H9 (cell line): ENCODE data around the gene TMTC2. TPM values are rescaled to one million over a fixed set of nuclear protein-coding genes. Genes with fewer than 3 reads are reported as not detected.
A peak's percentile ranks its signal among the peaks of the same experiment; 100 is the strongest.

Experiments used
- DNase-seq: peaks from one replicate; pipeline ENCODE4 v3.0.0-alpha.2; 2017
- H2AFZ ChIP-seq: one replicate; pipeline ENCODE4 v1.6.1; 2013; ENCODE audit warnings: mild to moderate bottlenecking, low read length, control low read depth, moderate library complexity
- H2AK5ac ChIP-seq: 2 replicates; pipeline ENCODE4 v1.6.1; 2013; ENCODE audit warnings: low read length, control low read depth, mixed read lengths; ENCODE audit not compliant: insufficient read length
- H2BK120ac ChIP-seq: one replicate; pipeline ENCODE4 v1.6.1; 2013; ENCODE audit warnings: low read depth, mild to moderate bottlenecking, low read length, control low read depth, inconsistent platforms; ENCODE audit not compliant: poor library complexity, severe bottlenecking
- H2BK12ac ChIP-seq: 2 replicates; pipeline ENCODE4 v1.6.1; 2013; ENCODE audit warnings: low read length, control low read depth, mixed read lengths, low read depth; ENCODE audit not compliant: insufficient read length
- H2BK15ac ChIP-seq: 2 replicates; pipeline ENCODE4 v1.6.1; 2013; ENCODE audit warnings: low read depth, low read length, control low read depth
- H2BK20ac ChIP-seq: one replicate; pipeline ENCODE4 v1.6.1; 2013; ENCODE audit warnings: low read depth, mild to moderate bottlenecking, low read length, control low read depth, inconsistent platforms; ENCODE audit not compliant: poor library complexity, severe bottlenecking
- H2BK5ac ChIP-seq: 2 replicates; pipeline ENCODE4 v1.6.1; 2013; ENCODE audit warnings: low read length, control low read depth, mixed read lengths; ENCODE audit not compliant: insufficient read length
- H3K14ac ChIP-seq: 2 replicates; pipeline ENCODE4 v1.6.1; 2013; ENCODE audit warnings: low read length, control low read depth; ENCODE audit not compliant: insufficient read depth
- H3K18ac ChIP-seq: 2 replicates; pipeline ENCODE4 v1.6.1; 2013; ENCODE audit warnings: low read depth, mild to moderate bottlenecking, mixed read lengths, low read length, control low read depth; ENCODE audit not compliant: insufficient read length
- H3K23ac ChIP-seq: 2 replicates; pipeline ENCODE4 v1.6.1; 2013; ENCODE audit warnings: low read length, control low read depth, mixed read lengths, low read depth; ENCODE audit not compliant: insufficient read length
- H3K23me2 ChIP-seq: 2 replicates; pipeline ENCODE4 v1.6.1; 2013; ENCODE audit warnings: low read depth, mild to moderate bottlenecking, mixed read lengths, low read length, control low read depth; ENCODE audit not compliant: insufficient read length, poor library complexity, severe bottlenecking
- H3K27ac ChIP-seq: 2 replicates; pipeline ENCODE4 v1.5.1; 2013; ENCODE audit warnings: low read length, control low read depth, mixed read lengths, low read depth; ENCODE audit not compliant: insufficient read length
- H3K27me3 ChIP-seq: 2 replicates; pipeline ENCODE4 v1.6.1; 2013; ENCODE audit warnings: low read length, control low read depth, inconsistent platforms; ENCODE audit not compliant: insufficient read depth
- H3K4ac ChIP-seq: 2 replicates; pipeline ENCODE4 v1.6.1; 2013; ENCODE audit warnings: low read depth, mild to moderate bottlenecking, control low read depth, inconsistent platforms, low read length, moderate library complexity
- H3K4me1 ChIP-seq: 2 replicates; pipeline ENCODE4 v1.6.1; 2013; ENCODE audit warnings: low read length, control low read depth, inconsistent platforms; ENCODE audit not compliant: insufficient read depth
- H3K4me2 ChIP-seq: 2 replicates; pipeline ENCODE4 v1.6.1; 2013; ENCODE audit warnings: low read length, control low read depth, mixed read lengths; ENCODE audit not compliant: insufficient read length, insufficient read depth
- H3K56ac ChIP-seq: 2 replicates; pipeline ENCODE4 v1.6.1; 2013; ENCODE audit warnings: low read depth, mild to moderate bottlenecking, mixed read lengths, low read length, control low read depth; ENCODE audit not compliant: insufficient read length
- H3K79me1 ChIP-seq: 2 replicates; pipeline ENCODE4 v1.6.1; 2013; ENCODE audit warnings: low read depth, mild to moderate bottlenecking, moderate library complexity, low read length, control low read depth, inconsistent platforms; ENCODE audit not compliant: insufficient read depth, poor library complexity, severe bottlenecking
- H3K79me2 ChIP-seq: 2 replicates; pipeline ENCODE4 v1.6.1; 2013; ENCODE audit warnings: low read length, control low read depth, inconsistent platforms; ENCODE audit not compliant: insufficient read depth
- H3K9ac ChIP-seq: 2 replicates; pipeline ENCODE4 v1.6.1; 2013; ENCODE audit warnings: low read length, control low read depth, mixed read lengths; ENCODE audit not compliant: insufficient read length; ENCODE audit errors: extremely low read depth
- H3K9me3 ChIP-seq: one replicate; pipeline ENCODE4 v1.6.1; 2013; ENCODE audit warnings: low read depth, low read length, inconsistent platforms; ENCODE audit not compliant: control insufficient read depth
- H3T11ph ChIP-seq: one replicate; pipeline ENCODE4 v1.6.1; 2013; ENCODE audit warnings: mild to moderate bottlenecking, low read length, control low read depth, inconsistent platforms
- H4K20me1 ChIP-seq: one replicate; pipeline ENCODE4 v1.6.1; 2013; ENCODE audit not compliant: control insufficient read depth, insufficient read length, insufficient read depth
- H4K5ac ChIP-seq: 2 replicates; pipeline ENCODE4 v1.6.1; 2013; ENCODE audit warnings: low read depth, mild to moderate bottlenecking, mixed read lengths, low read length, control low read depth; ENCODE audit not compliant: insufficient read length
- H4K8ac ChIP-seq: replicated peaks from 2 replicates; pipeline ENCODE4 v1.6.1; 2013; ENCODE audit warnings: low read length, control low read depth, mixed read lengths, low read depth; ENCODE audit not compliant: insufficient read length
- H4K91ac ChIP-seq: 2 replicates; pipeline ENCODE4 v1.6.1; 2013; ENCODE audit warnings: low read depth, mild to moderate bottlenecking, moderate library complexity, mixed read lengths, low read length, control low read depth; ENCODE audit not compliant: insufficient read length
- H3K27ac Mint-ChIP-seq, 3 experiments: 2 replicates in 2 of 3; 3 replicates in 1 of 3; pipeline ENCODE4 v1.8.0; 2020 to 2021; ENCODE audit warnings: mixed read lengths in 3 of 3, mild to moderate bottlenecking in 1 of 3, moderate library complexity in 1 of 3
- H3K27me3 Mint-ChIP-seq: 2 replicates; pipeline ENCODE4 v1.8.0; 2021; ENCODE audit warnings: low read depth, mild to moderate bottlenecking, moderate library complexity, mixed read lengths
- H3K36me3 Mint-ChIP-seq, 3 experiments: 2 replicates in 2 of 3; 3 replicates in 1 of 3; pipeline ENCODE4 v1.8.0; 2020 to 2021; ENCODE audit warnings: low read depth in 3 of 3, mixed read lengths in 3 of 3; ENCODE audit not compliant: insufficient read depth in 1 of 3
- H3K4me1 Mint-ChIP-seq, 2 experiments: 2 replicates each; pipeline ENCODE4 v1.8.0; 2020; ENCODE audit warnings: mixed read lengths in 2 of 2
- H3K4me3 Mint-ChIP-seq, 2 experiments: 2 replicates in 1 of 2; 3 replicates in 1 of 2; pipeline ENCODE4 v1.8.0; 2020 to 2021; ENCODE audit warnings: mild to moderate bottlenecking in 2 of 2, mixed read lengths in 2 of 2, moderate library complexity in 1 of 2
- H3K9me3 Mint-ChIP-seq, 2 experiments: 2 replicates in 1 of 2; 3 replicates in 1 of 2; pipeline ENCODE4 v1.8.0; 2020; ENCODE audit warnings: mild to moderate bottlenecking in 2 of 2, mixed read lengths in 2 of 2, moderate library complexity in 1 of 2
- WGBS: extraction: QIAGEN DNeasy Blood & Tissue Kit; methylation state at CpG from one replicate; pipeline ENCODE4 v1.1.7; 2013; ENCODE audit warnings: missing lambda C conversion rate, low lambda C conversion rate, mixed read lengths; ENCODE audit not compliant: insufficient read length; ENCODE audit errors: extremely low coverage; 5-methylcytosine and 5-hydroxymethylcytosine counted together
- total RNA-seq: library from RNA; stranded (reverse); gene quantifications from 2 replicates; pipeline ENCODE4 v1.2.1, GENCODE V29; 2021
- TF ChIP-seq, protein P1 (sequence below): fragments of 200-600 bp; sonication (generic); conservative IDR thresholded peaks from 3 replicates; pipeline ENCODE4 v1.8.0; 2021; ENCODE audit warnings: antibody characterized with exemption, mild to moderate bottlenecking

TMTC2 gene
- total RNA-seq, 1 experiment from 2014 or later = 3.1 TPM

DNA sequence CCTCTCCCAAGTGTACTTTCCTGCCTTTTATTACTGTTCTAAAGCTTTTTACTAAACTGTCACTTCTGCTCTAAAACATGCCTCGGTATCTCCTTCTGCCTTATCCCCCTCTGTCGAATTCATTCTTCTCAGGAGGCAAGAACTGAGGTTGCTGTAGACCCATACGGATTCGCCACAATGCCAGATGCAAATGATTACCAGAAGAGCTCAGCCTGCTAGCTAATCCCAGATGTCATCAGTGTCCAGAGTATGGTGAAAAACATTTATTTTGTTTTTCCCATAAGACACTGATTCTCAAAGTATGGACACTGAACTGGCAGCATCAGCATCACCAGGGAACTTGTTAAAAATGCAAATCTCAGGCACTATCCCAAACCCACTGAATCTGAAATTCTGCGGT is 359.3 kb downstream of the TMTC2 start:
- Histone ChIP-seq H2BK12ac (no peak overlapping the region), H2BK5ac (no peak overlapping the region), H4K5ac (no peak overlapping the region), H3K9ac (no peak overlapping the region), H4K20me1 (no peaks in the 10 kb centered on the region), H2BK120ac (no peak overlapping the region), H2BK20ac (no peak overlapping the region), H3K27me3 (no peaks in the 10 kb centered on the region), H3K79me1 (no peaks in the 10 kb centered on the region), H3K79me2 (no peaks in the 10 kb centered on the region), H3K23me2 (no peaks in the 10 kb centered on the region), H3K9me3 (no peaks in the 10 kb centered on the region), H3K4ac (no peak overlapping the region), H3K18ac (no peak overlapping the region), H2AFZ (no peak overlapping the region), H3K4me2 (no peak overlapping the region), H2BK15ac (no peak overlapping the region), H4K8ac (no peak overlapping the region), H3K27ac (no peak overlapping the region), H3T11ph (no peak overlapping the region), H3K14ac (no peak overlapping the region), H4K91ac (no peak overlapping the region), H3K23ac (no peak overlapping the region), H3K4me1 (no peaks in the 10 kb centered on the region; the same call in 1 of the 2 replicates), H3K56ac (no peak overlapping the region), H2AK5ac (no peak overlapping the region)
- Mint-ChIP-seq H3K4me1 (peaks cover 24 to 27% of the 10 kb centered on the region in 2 experiments), H3K27me3 (no peaks in the 10 kb centered on the region), H3K36me3 (peaks cover 0 to 4% (median 0%) of the 10 kb centered on the region in 3 experiments; a peak in 2 of 7 replicates), H3K4me3 (no peak overlapping the region), H3K27ac (0 out of 7 replicates have a peak overlapping the region, but pooled peaks of 1 of the 3 experiments have one; percentile 8), H3K9me3 (no peaks in the 10 kb centered on the region; a peak in 2 of 5 replicates)
- WGBS = no CpG with 5 or more reads among the region's 5 CpGs
- TF ChIP-seq, protein P1, sequence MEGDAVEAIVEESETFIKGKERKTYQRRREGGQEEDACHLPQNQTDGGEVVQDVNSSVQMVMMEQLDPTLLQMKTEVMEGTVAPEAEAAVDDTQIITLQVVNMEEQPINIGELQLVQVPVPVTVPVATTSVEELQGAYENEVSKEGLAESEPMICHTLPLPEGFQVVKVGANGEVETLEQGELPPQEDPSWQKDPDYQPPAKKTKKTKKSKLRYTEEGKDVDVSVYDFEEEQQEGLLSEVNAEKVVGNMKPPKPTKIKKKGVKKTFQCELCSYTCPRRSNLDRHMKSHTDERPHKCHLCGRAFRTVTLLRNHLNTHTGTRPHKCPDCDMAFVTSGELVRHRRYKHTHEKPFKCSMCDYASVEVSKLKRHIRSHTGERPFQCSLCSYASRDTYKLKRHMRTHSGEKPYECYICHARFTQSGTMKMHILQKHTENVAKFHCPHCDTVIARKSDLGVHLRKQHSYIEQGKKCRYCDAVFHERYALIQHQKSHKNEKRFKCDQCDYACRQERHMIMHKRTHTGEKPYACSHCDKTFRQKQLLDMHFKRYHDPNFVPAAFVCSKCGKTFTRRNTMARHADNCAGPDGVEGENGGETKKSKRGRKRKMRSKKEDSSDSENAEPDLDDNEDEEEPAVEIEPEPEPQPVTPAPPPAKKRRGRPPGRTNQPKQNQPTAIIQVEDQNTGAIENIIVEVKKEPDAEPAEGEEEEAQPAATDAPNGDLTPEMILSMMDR = no peak
- DNase-seq = no peak
